IPS-NIHi7 (cell line): ENCODE results near the gene PKNOX2.

Source experiments
- DNase-seq: peaks from one replicate; pipeline ENCODE4 v3.0.0; 2012; ENCODE audit warnings: mixed read lengths; ENCODE audit errors: extremely low spot score

PKNOX2 gene

GRCh38 chr11:125379981-125380380 is 215.4 kb downstream of the PKNOX2 start:
- no peak for DNase-seq

- no peak for DNase-seq
These were observed 216.3 kb downstream of the PKNOX2 start for GRCh38 chr11:125380756-125381445.

- no peak for DNase-seq
These were observed 217.0 kb downstream of the PKNOX2 start for GRCh38 chr11:125381499-125382044.

DNA sequence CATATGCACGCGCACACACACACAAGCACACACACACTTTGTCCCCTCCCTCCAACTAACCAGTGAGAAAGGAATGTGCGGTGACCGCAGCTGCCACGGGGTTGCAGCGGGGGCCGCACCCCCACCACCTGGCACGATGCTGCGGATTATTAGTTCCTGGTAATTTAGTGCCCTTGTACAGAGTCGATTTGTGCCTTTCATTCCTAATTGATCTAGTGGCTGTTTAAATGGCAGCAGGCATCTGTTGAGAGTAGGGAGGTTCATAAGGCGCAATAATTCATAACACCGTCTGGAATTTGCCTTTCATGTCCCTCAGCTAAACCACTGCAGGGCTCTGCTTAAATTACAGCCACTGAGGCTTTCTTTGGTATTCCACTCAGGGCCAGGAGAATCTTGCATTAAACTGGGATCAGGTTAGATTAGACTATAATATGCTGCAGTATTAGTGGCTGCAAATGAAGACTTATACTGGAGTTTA is 217.8 kb downstream of the PKNOX2 start:
- DNase-seq, result no peak

GRCh38 chr11:125382822-125383221 is 218.3 kb downstream of the PKNOX2 start:
- DNase-seq, result no peak

DNA sequence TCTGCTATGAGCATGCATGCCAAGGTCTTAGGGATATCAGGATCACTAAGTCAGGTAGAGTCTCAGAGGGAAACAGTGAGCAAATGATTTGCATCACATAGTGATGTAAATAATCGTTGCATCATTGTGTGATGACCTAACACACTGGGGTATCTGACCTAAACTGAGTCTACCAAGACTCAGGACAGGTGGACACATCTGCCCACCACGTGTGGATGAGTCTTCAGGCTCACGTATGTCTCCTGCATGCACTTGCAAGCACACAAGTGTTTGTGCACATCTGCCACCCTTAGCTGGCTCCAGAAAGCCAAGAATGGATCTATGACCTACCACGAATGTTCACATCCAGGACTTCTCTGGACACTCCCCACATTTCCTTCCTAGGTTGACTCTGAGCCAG is 220.3 kb downstream of the PKNOX2 start:
- no peak for DNase-seq

- no peak for DNase-seq
These were observed 223.3 kb downstream of the PKNOX2 start for GRCh38 chr11:125387901-125388300.

- no peak for DNase-seq
These were observed 224.1 kb downstream of the PKNOX2 start for GRCh38 chr11:125388611-125389010.

- DNase-seq, result no peak
These were observed 225.0 kb downstream of the PKNOX2 start for GRCh38 chr11:125389339-125390166.

DNA sequence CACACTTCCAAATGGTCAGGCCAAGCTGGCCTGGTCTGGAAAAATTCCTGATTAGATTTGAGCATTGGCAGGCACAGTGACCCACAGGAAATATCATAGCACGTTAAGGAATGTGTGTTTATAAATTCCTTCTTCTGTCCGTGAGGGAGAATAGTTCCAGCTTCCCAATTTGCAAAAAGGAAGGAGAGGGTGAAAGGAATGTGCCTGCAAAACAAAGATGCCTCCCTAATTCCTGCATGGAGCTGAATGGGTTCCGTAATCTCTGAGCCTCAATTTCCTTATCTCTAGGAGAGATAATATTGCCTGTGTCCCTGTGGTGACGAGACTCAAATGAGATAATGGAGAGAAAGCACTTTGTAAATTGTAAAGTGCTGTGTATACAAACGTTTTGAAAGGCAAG is 226.4 kb downstream of the PKNOX2 start:
- no peak for DNase-seq

GRCh38 chr11:125393331-125393730 is 228.8 kb downstream of the PKNOX2 start:
- DNase-seq, result no peak

GRCh38 chr11:125394296-125394695 is 229.7 kb downstream of the PKNOX2 start:
- DNase-seq, result no peak

DNA sequence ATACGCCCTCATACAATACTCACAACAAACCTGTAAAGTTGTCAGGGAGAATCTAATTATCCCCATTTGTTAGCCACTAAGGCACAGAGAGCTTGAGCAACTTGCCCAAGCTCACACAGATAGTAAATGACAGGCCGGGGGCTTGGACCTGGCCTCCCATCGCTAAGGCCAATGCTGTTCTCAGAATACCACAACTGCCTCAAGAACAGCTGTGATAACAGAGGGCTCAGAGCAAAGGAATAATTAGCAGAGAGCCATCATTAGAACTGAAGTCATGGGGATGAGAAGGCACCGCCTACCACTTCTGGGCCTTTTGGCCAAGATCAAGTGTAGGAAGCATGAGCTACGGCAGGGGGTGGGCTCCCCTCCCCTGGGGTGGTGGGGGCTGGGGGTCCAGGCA is 232.9 kb downstream of the PKNOX2 start:
- no peak for DNase-seq

- no peak for DNase-seq
These were observed 233.9 kb downstream of the PKNOX2 start for GRCh38 chr11:125398475-125398874.

DNA sequence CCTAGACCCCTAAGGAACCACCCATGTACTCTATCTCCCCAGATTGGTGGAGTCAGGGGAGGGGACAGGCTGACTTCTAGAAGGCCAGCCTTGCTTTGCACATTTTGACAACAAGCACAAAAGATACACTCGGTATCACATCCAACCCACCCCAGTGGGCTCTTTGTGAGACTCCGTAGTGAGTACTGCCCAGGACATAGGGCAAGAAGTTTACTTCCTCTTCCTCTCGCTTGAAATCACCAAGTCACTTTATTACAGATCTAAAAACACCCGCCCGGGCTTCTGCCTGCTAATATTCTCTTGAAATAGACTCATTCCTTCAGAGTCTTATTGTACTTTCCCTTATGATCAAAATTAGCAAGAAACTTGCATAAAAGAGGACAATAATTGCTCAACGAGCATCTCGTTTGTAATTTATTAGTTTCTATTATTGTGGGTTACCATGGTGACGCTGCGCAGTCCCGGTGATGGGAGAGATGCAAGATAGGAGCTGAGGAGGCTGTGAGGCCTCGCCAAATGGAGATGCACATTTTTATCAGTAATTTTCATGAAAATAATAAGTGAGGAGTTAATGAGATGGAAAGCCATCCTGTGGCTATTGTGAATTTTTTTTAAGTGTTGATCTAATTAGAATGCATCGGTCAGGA is 234.6 kb downstream of the PKNOX2 start:
- no peak for DNase-seq

GRCh38 chr11:125399945-125400344 is 235.4 kb downstream of the PKNOX2 start:
- DNase-seq, result no peak

DNA sequence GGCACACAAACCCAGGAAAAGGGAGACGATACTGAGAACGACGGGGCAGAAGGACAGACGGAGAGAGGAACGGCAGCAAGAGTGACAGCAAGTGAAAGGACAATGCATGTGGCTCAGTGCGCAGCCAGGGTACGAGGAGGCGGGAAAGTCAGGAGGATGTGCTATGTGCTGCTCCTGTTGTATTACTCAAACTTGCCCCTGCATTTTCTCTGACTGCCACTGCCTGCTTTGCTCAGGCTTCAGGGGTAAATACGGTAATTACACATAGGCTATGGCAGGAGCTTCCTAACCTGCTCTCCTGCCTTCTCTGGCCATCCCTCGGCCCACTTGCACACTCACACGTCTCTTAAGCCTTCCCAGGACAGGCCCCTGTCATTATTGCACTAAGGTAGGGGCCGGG is 236.7 kb downstream of the PKNOX2 start:
- DNase-seq, result no peak

DNA sequence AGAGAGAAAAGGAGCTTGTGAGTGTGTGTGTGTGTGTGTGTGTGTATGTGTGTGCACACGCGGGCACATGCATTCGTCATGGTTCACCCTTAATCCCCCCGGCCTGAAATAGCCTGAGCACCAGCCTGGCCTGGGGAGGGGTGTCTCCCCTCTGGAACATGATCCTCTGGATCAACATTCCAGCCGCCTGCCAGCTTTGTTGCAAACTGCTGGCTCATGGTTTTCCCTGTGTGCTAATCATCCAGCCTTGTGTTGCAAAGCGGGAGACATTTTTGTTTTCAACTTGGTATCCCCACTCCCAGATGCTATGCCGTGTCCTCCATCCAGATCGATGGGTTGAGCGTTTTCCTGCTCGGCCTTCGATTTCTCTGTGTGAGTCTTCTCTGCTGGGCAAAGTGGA is 237.2 kb downstream of the PKNOX2 start:
- peak; percentile 43 for DNase-seq

DNA sequence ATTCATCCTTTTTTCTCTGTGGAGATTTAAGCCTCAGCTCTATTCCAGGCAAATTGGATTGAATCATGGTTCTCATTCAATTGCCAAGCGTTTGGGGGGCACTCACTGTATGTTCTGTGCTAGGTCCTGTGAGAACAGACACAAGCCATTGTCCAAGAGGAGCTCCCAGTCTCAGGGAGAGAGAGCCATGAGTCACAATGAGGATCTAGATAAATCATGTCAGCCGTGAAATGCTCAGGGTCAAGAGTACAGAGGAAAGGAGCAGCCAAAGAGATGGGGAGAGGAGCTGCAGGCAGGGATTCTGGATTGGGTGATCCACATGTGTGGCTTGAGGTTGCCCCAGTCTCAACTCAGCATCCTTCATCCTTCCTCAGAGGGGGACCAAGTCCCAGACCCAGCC is 237.9 kb downstream of the PKNOX2 start:
- no peak for DNase-seq

DNA sequence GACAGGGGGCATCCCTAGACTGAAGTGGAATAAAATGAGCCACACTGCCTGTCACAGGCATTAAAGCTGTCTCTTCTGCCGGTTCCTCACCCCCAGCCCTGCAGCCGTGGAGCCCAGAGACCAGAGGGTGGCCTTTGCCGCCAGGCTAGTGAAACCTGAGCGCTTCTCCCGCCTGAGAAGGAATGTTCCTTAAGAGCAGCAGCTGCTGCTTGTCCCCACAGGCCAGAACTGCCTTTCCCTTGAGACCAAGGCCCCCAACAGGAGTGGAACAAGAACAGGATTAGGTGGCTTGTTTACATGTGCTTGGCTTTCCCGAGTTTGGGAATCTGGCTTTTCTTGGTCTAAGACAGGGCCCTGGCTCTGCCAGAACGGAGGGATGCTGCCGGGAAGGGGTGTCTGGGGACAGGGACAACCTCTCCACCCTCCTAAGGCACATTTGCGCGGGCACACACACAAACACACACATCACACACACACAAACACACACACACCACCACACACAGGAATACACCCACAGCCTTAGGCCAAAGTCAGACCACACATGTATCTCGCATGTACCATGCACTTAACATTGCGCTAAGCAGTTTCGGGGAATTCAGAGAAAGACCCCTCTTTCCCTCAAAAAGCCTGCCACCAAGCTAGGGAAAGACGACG is 239.7 kb downstream of the PKNOX2 start:
- DNase-seq, result peak; percentile 61
